ENCODE data around the gene RARA. TPM values are rescaled to one million over a fixed set of nuclear protein-coding genes. Genes with fewer than 3 reads are reported as not detected.
"Not testable (repeated sequence)": the region's sequence is repeated elsewhere in the genome, so short reads cannot be mapped to it uniquely, and the experiment has no call there.

RARA gene
- total and polyA plus RNA-seq, 12 donors: 4.7 to 58.2 (median 33.0) TPM

GRCh38 chr17:40297511-40297910 is 11.5 kb upstream of the RARA start:
- Histone ChIP-seq H3K4me1 (replicated peaks in 1 of 2) (peaks cover 0 to 4% of the 10 kb centered on the region in 2 donors), H3K27me3 (no peaks in the 10 kb centered on the region), H3K27ac (no peak overlapping the region), H3K9me3 (replicated peaks in 1 of 3) (no peaks in the 10 kb centered on the region), H3K4me3 (no peak overlapping the region), H3K36me3 (replicated peaks in 1 of 2) (no peaks in the 10 kb centered on the region)
- no peak for DNase-seq
- intact Hi-C loops (cut with DNase I): no loop called here
- TF ChIP-seq POLR2A (IDR thresholded peaks at IDR 0.05) (no peak), CTCF (IDR thresholded peaks at IDR 0.05) (no peak)
- 88 to 95% (median 91%) methylated on average over 2 of the region's 2 CpGs for WGBS, 4 donors

- H3K9me3 ChIP-seq (replicated peaks in 1 of 3): no peaks in the 10 kb centered on the region
- 59 to 78% (median 67%) methylated on average over 3 of the region's 3 CpGs for WGBS, 4 donors
- TF ChIP-seq CTCF (IDR thresholded peaks at IDR 0.05) (no peak), POLR2A (IDR thresholded peaks at IDR 0.05) (no peak)
- H3K36me3 ChIP-seq (replicated peaks in 1 of 2): no peaks in the 10 kb centered on the region
- no peaks in the 10 kb centered on the region for H3K27me3 ChIP-seq
- no peak for DNase-seq
- no peak overlapping the region for H3K4me3 ChIP-seq
- H3K4me1 ChIP-seq (replicated peaks in 1 of 2): peaks cover 0 to 7% of the 10 kb centered on the region in 2 donors
- H3K27ac ChIP-seq: peak overlapping the region in 1 of 5 donors; percentile 64
- intact Hi-C loops (cut with DNase I): no loop called here
Observed at GRCh38 chr17:40298726-40299125, 10.3 kb upstream of the RARA start.

- H3K4me3 ChIP-seq; H3K9me3 ChIP-seq (replicated peaks in 1 of 3); H3K4me1 ChIP-seq (replicated peaks in 1 of 2); intact Hi-C loops (cut with DNase I); H3K36me3 ChIP-seq (replicated peaks in 1 of 2); DNase-seq; H3K27me3 ChIP-seq: not testable (repeated sequence)
- peak overlapping the region in 1 of 5 donors; percentile 24 for H3K27ac ChIP-seq
- WGBS, 4 donors: 77 to 89% (median 82%) methylated on average over 7 of the region's 7 CpGs
Observed at GRCh38 chr17:40299159-40299757, 9.7 kb upstream of the RARA start.

- WGBS, 4 donors: 73 to 81% (median 77%) methylated on average over 4 of the region's 4 CpGs
- intact Hi-C loops (cut with DNase I): loop anchor here in 1 of 2 donors (10.0 kb wide), 1 partner anchor 113 kb away; the partner anchor contains the start of gene TOP2A
- no peak for TF ChIP-seq POLR2A (IDR thresholded peaks at IDR 0.05)
- peak in 1 of 6 experiments; percentile 14 for TF ChIP-seq CTCF (IDR thresholded peaks at IDR 0.05)
- no peaks in the 10 kb centered on the region for H3K9me3 ChIP-seq (replicated peaks in 1 of 3)
- peaks cover 0 to 9% of the 10 kb centered on the region in 2 donors for H3K4me1 ChIP-seq (replicated peaks in 1 of 2)
- no peak for DNase-seq
- H3K4me3 ChIP-seq: no peak overlapping the region
- no peak overlapping the region for H3K27ac ChIP-seq
- H3K27me3 ChIP-seq: no peaks in the 10 kb centered on the region
- H3K36me3 ChIP-seq (replicated peaks in 1 of 2): no peaks in the 10 kb centered on the region
Observed at GRCh38 chr17:40301315-40301714, 7.7 kb upstream of the RARA start.
